DND-41 (cell line): ENCODE data around the gene RALGDS.

Experiments
- CTCF ChIP-seq: IDR thresholded peaks from 2 replicates; pipeline ENCODE4 v1.5.1; 2012; ENCODE audit warnings: borderline replicate concordance, low read length, moderate library complexity, mild to moderate bottlenecking; ENCODE audit not compliant: poor library complexity, severe bottlenecking; ENCODE audit errors: extremely low read depth
- EZH2 ChIP-seq: IDR thresholded peaks from 3 replicates; pipeline ENCODE4 v1.6.1; 2012; ENCODE audit warnings: borderline replicate concordance, low read depth, mild to moderate bottlenecking, moderate library complexity, low read length, inconsistent platforms; ENCODE audit not compliant: severe bottlenecking

GRCh38 chr9:133122605-133122934, 1.5 kb upstream of the RALGDS start:
- TF ChIP-seq CTCF, result no peak
- TF ChIP-seq EZH2, result no peak
